HG02678 (cell line): Measurements from ENCODE around the gene CUEDC1.
A peak's percentile ranks its signal among the peaks of the same experiment; 100 is the strongest.

Experiments used
- ATAC-seq: cut with Tn5 transposase; IDR thresholded peaks from one replicate; pipeline ENCODE4 v1.9.1; 2021; ENCODE audit warnings: mild to moderate bottlenecking, moderate library complexity; ENCODE audit not compliant: unreplicated experiment

CUEDC1 gene

GRCh38 chr17:57955183-57955931 is at the start of gene CUEDC1:
Gene CUEDC1, minus strand, starts transcription at chr17:57955412. Its CDS starts 69,848 bp downstream, at chr17:57885564.
- no peak for ATAC-seq

- no peak for ATAC-seq
Observed at GRCh38 chr17:58004060-58004459, 48.8 kb upstream of the CUEDC1 start.

GRCh38 chr17:58002973-58003372 is 47.8 kb upstream of the CUEDC1 start:
- ATAC-seq: no peak

GRCh38 chr17:58002154-58002948 is 47.1 kb upstream of the CUEDC1 start:
- ATAC-seq: no peak

- ATAC-seq: no peak
Observed at GRCh38 chr17:58001461-58002124, 46.4 kb upstream of the CUEDC1 start.

GRCh38 chr17:57999496-58000017 is 44.3 kb upstream of the CUEDC1 start:
- peak; percentile 67 for ATAC-seq

GRCh38 chr17:57999010-57999495 is 43.8 kb upstream of the CUEDC1 start:
- ATAC-seq: no peak

- ATAC-seq: no peak
Observed at GRCh38 chr17:57997085-57997809, 42.0 kb upstream of the CUEDC1 start.

- peak; percentile 69 for ATAC-seq
Observed at GRCh38 chr17:57995076-57995956, 40.1 kb upstream of the CUEDC1 start.

GRCh38 chr17:57994436-57994835 is 39.2 kb upstream of the CUEDC1 start:
- ATAC-seq: no peak

GRCh38 chr17:57993471-57994365 is 38.5 kb upstream of the CUEDC1 start:
- no peak for ATAC-seq

- no peak for ATAC-seq
Observed at GRCh38 chr17:57991537-57991936, 36.3 kb upstream of the CUEDC1 start.

- no peak for ATAC-seq
Observed at GRCh38 chr17:57990037-57990436, 34.8 kb upstream of the CUEDC1 start.

GRCh38 chr17:57988301-57989250 is 33.4 kb upstream of the CUEDC1 start:
- peak; percentile 74 for ATAC-seq

- peak; percentile 74 for ATAC-seq
Observed at GRCh38 chr17:57987581-57988300, 32.5 kb upstream of the CUEDC1 start, which contains the start of gene VEZF1. Gene VEZF1, minus strand, starts transcription at chr17:57988254. Its CDS starts 143 bp downstream, at chr17:57988111.

GRCh38 chr17:57986841-57987580 is 31.8 kb upstream of the CUEDC1 start:
- ATAC-seq: peak; percentile 8
